ENCODE results near the gene RASA4.
"Not testable (repeated sequence)": the region's sequence is repeated elsewhere in the genome, so short reads cannot be mapped to it uniquely, and the experiment has no call there.

- TF ChIP-seq CTCF (IDR thresholded peaks at IDR 0.05); MAX (IDR thresholded peaks at IDR 0.05; ENCODE audit: low read depth); MXI1 (IDR thresholded peaks at IDR 0.05; ENCODE audit: low read depth, low read length); GATA2 (CRISPR knock-in tag; IDR thresholded peaks at IDR 0.05): not testable (repeated sequence)
Measured at GRCh38 chr7:102542771-102543170, 73.8 kb downstream of the RASA4 start.
